PC-3 (cell line): ENCODE measurements around the gene IL31. TPM values are rescaled to one million over a fixed set of nuclear protein-coding genes. Genes with fewer than 3 reads are reported as not detected.

Experiments
- ATAC-seq: fragments of 200-7000 bp; cut with Tn5 transposase; 2 replicates; pipeline ENCODE4 v1.9.1; 2020; ENCODE audit warnings: mild to moderate bottlenecking, moderate library complexity
- BruUV-seq: library from RNA; stranded (reverse); fragments of 400-500 nt; replicated peaks from 2 replicates; lab custom pipeline; 2021; lab: Mats Ljungman, UMichigan
- CTCF ChIA-PET: fragments of 300-600 bp; sonication (Branson Sonifier 250); formaldehyde crosslinking; loops from one replicate; lab custom pipeline; 2022; ENCODE audit warnings: antibody characterized with exemption; lab: Charles Lee
- POLR2A ChIA-PET: fragments of 300-600 bp; sonication (Branson Sonifier 250); formaldehyde crosslinking; loops from one replicate; lab custom pipeline; 2022; ENCODE audit warnings: antibody characterized with exemption; ENCODE audit not compliant: unreplicated experiment; lab: Charles Lee
- DNase-seq: peaks from one replicate; pipeline ENCODE4 v3.0.0-alpha.2; 2015
- H2AFZ ChIP-seq: fragments of 300-600 bp; sonication (generic); 2 replicates; pipeline ENCODE4 v1.6.0; 2016; ENCODE audit warnings: antibody characterized with exemption, low read length
- H3F3A ChIP-seq: fragments of 300-600 bp; sonication (generic); one replicate; pipeline ENCODE4 v1.6.0; 2017; ENCODE audit warnings: antibody characterized with exemption, low read length, control low read depth, mild to moderate bottlenecking; ENCODE audit not compliant: unreplicated experiment
- H3K27ac ChIP-seq: fragments of 300-600 bp; sonication (generic); 2 replicates; pipeline ENCODE4 v1.5.1; 2016; ENCODE audit warnings: mild to moderate bottlenecking, low read length
- H3K27me3 ChIP-seq: fragments of 300-600 bp; sonication (generic); 2 replicates; pipeline ENCODE4 v1.6.1; 2016; ENCODE audit warnings: low read length, mixed read lengths
- H3K36me3 ChIP-seq: fragments of 300-600 bp; sonication (generic); 2 replicates; pipeline ENCODE4 v1.6.1; 2016; ENCODE audit warnings: low read depth, mixed run types, low read length, mixed read lengths
- H3K4me1 ChIP-seq: fragments of 300-600 bp; sonication (generic); 2 replicates; pipeline ENCODE4 v1.5.1; 2016; ENCODE audit warnings: low read length; ENCODE audit not compliant: insufficient read depth
- H3K4me2 ChIP-seq: fragments of 300-600 bp; sonication (generic); 2 replicates; pipeline ENCODE4 v1.6.0; 2016; ENCODE audit warnings: low read length
- H3K4me3 ChIP-seq: fragments of 300-600 bp; sonication (generic); 2 replicates; pipeline ENCODE4 v1.5.1; 2016; ENCODE audit warnings: mild to moderate bottlenecking, low read length, mixed read lengths
- H3K79me2 ChIP-seq: fragments of 300-600 bp; sonication (generic); 2 replicates; pipeline ENCODE4 v1.6.1; 2017; ENCODE audit warnings: low read length, mixed read lengths
- H3K9ac ChIP-seq: fragments of 300-600 bp; sonication (generic); 2 replicates; pipeline ENCODE4 v1.6.0; 2016; ENCODE audit warnings: mild to moderate bottlenecking, low read length
- H3K9me2 ChIP-seq: fragments of 300-600 bp; sonication (generic); replicated peaks from 2 replicates; pipeline ENCODE4 v1.6.1; 2016; ENCODE audit warnings: mixed run types, low read length, mixed read lengths
- H3K9me3 ChIP-seq: fragments of 300-600 bp; sonication (generic); 2 replicates; pipeline ENCODE4 v1.6.1; 2016; ENCODE audit warnings: low read length, mixed read lengths
- H4K20me1 ChIP-seq: fragments of 300-600 bp; sonication (generic); 2 replicates; pipeline ENCODE4 v1.6.1; 2016; ENCODE audit warnings: low read length, mixed read lengths
- CTCF ChIP-seq: fragments of 300-600 bp; sonication (generic); conservative IDR thresholded peaks from 2 replicates; pipeline ENCODE4 v1.5.1; 2017; ENCODE audit warnings: antibody characterized with exemption, low read depth, mild to moderate bottlenecking, low read length
- EZH2 ChIP-seq: fragments of 300-600 bp; sonication (generic); IDR thresholded peaks from one replicate; pipeline ENCODE4 v1.6.1; 2017; ENCODE audit warnings: antibody characterized with exemption, mild to moderate bottlenecking, low read length; ENCODE audit not compliant: unreplicated experiment
- EZH2phosphoT487 ChIP-seq: fragments of 300-600 bp; sonication (generic); IDR thresholded peaks from 2 replicates; pipeline ENCODE4 v1.6.1; 2018; ENCODE audit warnings: mild to moderate bottlenecking, antibody characterized with exemption, low read length, borderline replicate concordance
- intact Hi-C: fragments of 100-400 bp; cut with micrococcal nuclease; formaldehyde crosslinking; loops from 2 replicates; pipeline ENCODE4 v1.9.0; 2023
- total RNA-seq: library from RNA; depleted of rRNA; stranded (reverse); fragments of >200 nt; gene quantifications from 2 replicates; pipeline ENCODE4 v1.2.3, GENCODE V29; 2014

Gene IL31
- total RNA-seq, 1 experiment from 2014 or later = not detected

- H3K4me1 ChIP-seq = no peaks in the 10 kb centered on the region
- no peak overlapping the region for H2AFZ ChIP-seq
- intact Hi-C loops = no loop called here
- no peak overlapping the region for H3K27ac ChIP-seq
- no peaks in the 10 kb centered on the region for H3F3A ChIP-seq
- no peaks in the 10 kb centered on the region for H4K20me1 ChIP-seq
- ChIA-PET POLR2A (no interaction called here), CTCF (no interaction called here)
- no peak for ATAC-seq
- no peaks in the 10 kb centered on the region for H3K9me3 ChIP-seq
- H3K27me3 ChIP-seq = no peaks in the 10 kb centered on the region
- H3K9me2 ChIP-seq = no peaks in the 10 kb centered on the region
- no peaks in the 10 kb centered on the region for H3K36me3 ChIP-seq
- no peaks in the 10 kb centered on the region for H3K79me2 ChIP-seq
- no peak overlapping the region for H3K4me3 ChIP-seq
- no peak for TF ChIP-seq EZH2phosphoT487
- TF ChIP-seq EZH2 = no peak
- no peak for TF ChIP-seq CTCF
- BruUV-seq = no TSS peak
- H3K9ac ChIP-seq = no peak overlapping the region
- no peak for DNase-seq
- no peak overlapping the region for H3K4me2 ChIP-seq
Measured at GRCh38 chr12:122171399-122171798, 2.6 kb downstream of the IL31 start.

- ATAC-seq (no peak), DNase-seq (no peak)
- Histone ChIP-seq H3F3A (no peaks in the 10 kb centered on the region), H3K9me2 (no peaks in the 10 kb centered on the region), H3K9me3 (no peaks in the 10 kb centered on the region), H2AFZ (no peak overlapping the region), H3K4me2 (no peak overlapping the region), H3K36me3 (no peaks in the 10 kb centered on the region), H3K27me3 (no peaks in the 10 kb centered on the region), H3K4me1 (no peaks in the 10 kb centered on the region), H3K4me3 (no peak overlapping the region), H3K27ac (no peak overlapping the region), H3K9ac (no peak overlapping the region), H3K79me2 (no peaks in the 10 kb centered on the region), H4K20me1 (no peaks in the 10 kb centered on the region)
- no TSS peak for BruUV-seq
- TF ChIP-seq CTCF = no peak
- no peak for TF ChIP-seq EZH2phosphoT487
- TF ChIP-seq EZH2 = no peak
- ChIA-PET CTCF (no interaction called here), POLR2A (no interaction called here)
- intact Hi-C loops = no loop called here
Measured at GRCh38 chr12:122168492-122168891, 5.5 kb downstream of the IL31 start.

DNA sequence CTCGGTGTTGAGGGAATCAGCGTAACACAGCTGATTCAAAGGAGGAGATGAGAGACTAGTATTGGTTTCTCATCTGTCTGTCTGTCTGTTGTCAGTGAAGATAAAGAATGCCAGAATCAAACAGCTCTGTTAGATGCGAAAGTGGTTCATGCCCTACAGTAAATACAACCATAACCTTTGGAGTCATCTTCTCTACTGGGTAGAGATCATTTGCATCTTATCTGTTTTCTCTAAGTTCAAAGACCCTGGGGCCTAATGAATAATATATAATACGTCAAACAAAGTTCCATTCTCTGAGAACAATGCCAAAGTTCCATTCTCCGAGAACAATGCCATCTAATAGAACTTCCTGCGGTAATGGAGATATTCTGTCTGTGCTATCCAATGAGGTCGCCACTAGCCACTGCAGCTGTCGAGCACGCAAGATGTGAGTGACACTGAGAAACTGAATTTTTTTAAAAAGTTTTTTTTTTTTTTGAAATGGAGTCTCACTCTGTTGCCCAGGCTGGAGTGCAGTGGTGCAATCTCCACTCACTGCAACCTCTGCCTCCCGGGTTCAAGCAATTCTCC lies 6.6 kb downstream of the IL31 start:
- Histone ChIP-seq H3K27ac (no peak overlapping the region), H3K4me3 (no peak overlapping the region), H3K4me1 (no peaks in the 10 kb centered on the region), H4K20me1 (no peaks in the 10 kb centered on the region), H3K79me2 (no peaks in the 10 kb centered on the region), H3K9ac (no peak overlapping the region), H3K27me3 (no peaks in the 10 kb centered on the region), H3K4me2 (no peak overlapping the region), H3F3A (no peaks in the 10 kb centered on the region), H3K9me2 (no peaks in the 10 kb centered on the region), H3K9me3 (no peaks in the 10 kb centered on the region), H2AFZ (no peak overlapping the region), H3K36me3 (no peaks in the 10 kb centered on the region)
- DNase-seq (no peak), ATAC-seq (no peak)
- CTCF ChIA-PET = no interaction called here
- POLR2A ChIA-PET = no interaction called here
- TF ChIP-seq CTCF = no peak
- no peak for TF ChIP-seq EZH2phosphoT487
- TF ChIP-seq EZH2 = no peak
- intact Hi-C loops = no loop called here
- no TSS peak for BruUV-seq
